Hypothalamus (tissue), 51 donors: ENCODE results near the gene ERICH6.
"Not testable (repeated sequence)": the region's sequence is repeated elsewhere in the genome, so short reads cannot be mapped to it uniquely, and the experiment has no call there.

ENCODE experiments used
- DNase-seq, 51 donors: peaks; one replicate each; lab custom pipeline; 2025; lab: John Stamatoyannopoulos, UW

Gene ERICH6

DNA sequence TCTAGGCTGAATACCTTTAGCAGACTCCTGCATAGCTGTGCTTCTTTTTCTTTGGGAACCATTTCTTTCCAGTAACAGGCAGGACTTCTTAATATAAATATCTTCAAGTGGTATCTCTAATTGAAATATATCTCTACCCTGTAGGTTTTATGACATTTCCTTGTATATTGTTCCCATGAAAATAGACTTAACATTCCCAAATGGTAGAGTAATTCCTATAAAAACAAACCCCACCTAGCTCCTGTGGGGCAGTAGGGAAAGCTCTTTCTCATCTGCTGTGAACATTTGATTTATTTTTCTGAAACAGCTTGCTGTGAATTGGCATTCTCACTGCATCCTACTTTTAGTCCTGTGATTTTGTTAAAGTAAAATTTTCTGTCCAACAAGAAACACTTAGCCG lies 79.8 kb downstream of the ERICH6 start:
- DNase-seq: no peak

GRCh38 chr3:150622955-150623354 lies 80.8 kb downstream of the ERICH6 start:
- not testable (repeated sequence) for DNase-seq

- DNase-seq: no peak
Observed at GRCh38 chr3:150620002-150620689, 83.6 kb downstream of the ERICH6 start.

GRCh38 chr3:150613709-150614480 lies 89.8 kb downstream of the ERICH6 start:
- no peak for DNase-seq

DNA sequence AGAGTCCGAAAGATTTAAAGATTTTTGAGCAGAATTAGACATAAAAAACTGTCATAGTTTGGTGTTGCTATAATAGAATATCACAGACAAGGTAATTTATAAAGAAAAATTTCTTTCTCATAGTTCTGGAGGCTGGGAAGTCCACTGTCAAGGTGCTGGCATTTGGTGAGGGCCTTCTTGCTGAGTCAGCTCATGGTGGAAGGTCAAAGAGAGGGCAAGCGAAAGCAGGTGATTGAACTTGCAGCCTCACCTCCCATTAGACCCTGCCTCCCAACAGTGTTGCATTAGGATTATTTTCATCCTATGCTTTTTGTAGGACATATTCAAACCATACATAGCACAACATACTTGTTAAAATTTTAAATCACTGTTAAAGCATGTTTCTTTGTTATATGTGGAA lies 90.7 kb downstream of the ERICH6 start:
- DNase-seq: no peak

- DNase-seq: no peak
Observed at GRCh38 chr3:150612494-150612893, 91.2 kb downstream of the ERICH6 start.

GRCh38 chr3:150611666-150612065 lies 92.1 kb downstream of the ERICH6 start:
- no peak for DNase-seq

GRCh38 chr3:150610785-150611184 lies 92.9 kb downstream of the ERICH6 start:
- DNase-seq: no peak

DNA sequence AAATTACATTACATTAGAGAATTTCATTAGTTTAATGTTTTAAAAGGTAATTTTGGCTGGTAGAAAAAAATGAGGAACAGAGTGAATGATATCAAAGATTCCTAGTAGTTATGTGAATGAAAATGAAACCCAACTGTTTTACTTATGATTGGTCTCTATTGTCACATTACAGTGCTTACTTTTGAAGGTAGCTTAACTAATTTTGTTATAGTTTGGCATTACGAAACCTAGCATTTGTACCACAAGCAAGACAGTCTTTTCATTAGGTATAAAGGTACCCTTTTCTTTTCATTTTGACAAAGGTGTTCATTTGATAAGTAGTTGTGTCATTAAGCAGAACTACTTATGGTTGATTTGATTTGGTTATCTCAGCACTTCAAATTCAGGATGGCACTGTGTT lies 93.7 kb downstream of the ERICH6 start:
- no peak for DNase-seq
